SHP77 treated with DMSO at 0.1 percent for 48 hours (cell line): ENCODE results near the gene RASAL1.

Source experiments
- DNase-seq: peaks from one replicate; lab custom pipeline; 2025; lab: John Stamatoyannopoulos, UW

RASAL1 gene, protein sequence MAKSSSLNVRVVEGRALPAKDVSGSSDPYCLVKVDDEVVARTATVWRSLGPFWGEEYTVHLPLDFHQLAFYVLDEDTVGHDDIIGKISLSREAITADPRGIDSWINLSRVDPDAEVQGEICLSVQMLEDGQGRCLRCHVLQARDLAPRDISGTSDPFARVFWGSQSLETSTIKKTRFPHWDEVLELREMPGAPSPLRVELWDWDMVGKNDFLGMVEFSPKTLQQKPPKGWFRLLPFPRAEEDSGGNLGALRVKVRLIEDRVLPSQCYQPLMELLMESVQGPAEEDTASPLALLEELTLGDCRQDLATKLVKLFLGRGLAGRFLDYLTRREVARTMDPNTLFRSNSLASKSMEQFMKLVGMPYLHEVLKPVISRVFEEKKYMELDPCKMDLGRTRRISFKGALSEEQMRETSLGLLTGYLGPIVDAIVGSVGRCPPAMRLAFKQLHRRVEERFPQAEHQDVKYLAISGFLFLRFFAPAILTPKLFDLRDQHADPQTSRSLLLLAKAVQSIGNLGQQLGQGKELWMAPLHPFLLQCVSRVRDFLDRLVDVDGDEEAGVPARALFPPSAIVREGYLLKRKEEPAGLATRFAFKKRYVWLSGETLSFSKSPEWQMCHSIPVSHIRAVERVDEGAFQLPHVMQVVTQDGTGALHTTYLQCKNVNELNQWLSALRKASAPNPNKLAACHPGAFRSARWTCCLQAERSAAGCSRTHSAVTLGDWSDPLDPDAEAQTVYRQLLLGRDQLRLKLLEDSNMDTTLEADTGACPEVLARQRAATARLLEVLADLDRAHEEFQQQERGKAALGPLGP

DNA sequence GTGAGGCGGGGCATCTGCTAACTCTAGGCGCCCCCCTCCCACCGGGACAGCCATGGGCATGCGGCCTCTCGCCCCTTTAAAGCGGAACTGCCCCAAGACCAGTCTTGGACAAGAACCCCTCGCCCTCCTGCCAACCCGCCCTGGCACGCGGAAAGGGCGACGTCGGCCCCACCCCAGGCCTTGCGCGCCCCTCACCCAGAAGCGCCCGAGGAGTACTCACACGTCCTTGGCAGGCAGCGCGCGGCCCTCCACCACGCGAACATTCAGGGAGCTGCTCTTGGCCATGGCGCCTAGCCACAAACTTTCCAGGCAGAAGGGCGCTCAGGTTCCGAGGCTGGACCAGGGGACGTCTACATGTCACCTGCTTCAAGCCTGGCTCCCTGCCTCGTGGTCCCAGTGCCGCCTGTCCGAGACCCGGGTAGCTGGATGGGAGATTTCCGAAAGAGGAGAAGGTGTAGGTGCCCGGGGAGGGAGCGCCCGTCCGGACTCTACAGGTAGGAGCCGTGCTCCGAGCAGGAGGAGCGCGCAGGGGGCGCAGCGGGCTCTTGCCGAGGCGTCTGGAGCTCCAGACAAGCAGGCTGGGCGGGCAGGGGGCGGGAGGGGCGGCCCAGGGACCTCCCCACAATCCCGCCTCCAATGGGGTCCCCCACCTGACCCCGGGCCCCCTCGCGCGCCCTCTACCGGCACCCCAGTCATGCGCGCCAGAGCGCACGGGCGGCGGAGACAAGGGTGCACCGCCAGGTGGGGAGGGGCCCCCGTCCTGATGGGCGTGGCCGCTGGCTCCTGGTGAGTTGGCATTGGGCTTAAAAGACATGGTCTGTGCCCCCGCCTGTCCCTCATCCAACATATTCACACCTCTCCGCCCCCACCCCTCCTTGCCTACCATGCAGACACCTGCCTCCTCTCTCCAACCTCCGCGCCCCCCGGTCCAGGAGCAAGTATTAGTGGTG lies at the start of gene RASAL1:
Gene RASAL1, minus strand, starts transcription at position 584 of the 950 bp plus-strand sequence. Its CDS starts 299 bp downstream, at position 285.
- no peak for DNase-seq

DNA sequence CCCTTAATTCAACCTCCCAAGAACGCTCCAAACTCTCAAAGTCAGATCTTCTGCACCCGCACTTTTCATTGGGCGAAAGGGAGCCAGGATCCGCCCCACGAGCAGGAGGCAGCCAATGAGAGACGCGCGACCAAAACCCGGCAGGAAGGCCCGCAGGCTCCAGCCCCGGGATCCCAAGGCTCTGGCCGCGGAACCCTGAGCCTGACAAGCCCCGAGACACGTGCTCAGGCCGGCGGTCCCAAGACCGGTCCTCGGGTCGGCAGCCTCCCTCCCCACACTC lies 49.3 kb upstream of the RASAL1 start:
- peak; percentile 57 for DNase-seq

DNA sequence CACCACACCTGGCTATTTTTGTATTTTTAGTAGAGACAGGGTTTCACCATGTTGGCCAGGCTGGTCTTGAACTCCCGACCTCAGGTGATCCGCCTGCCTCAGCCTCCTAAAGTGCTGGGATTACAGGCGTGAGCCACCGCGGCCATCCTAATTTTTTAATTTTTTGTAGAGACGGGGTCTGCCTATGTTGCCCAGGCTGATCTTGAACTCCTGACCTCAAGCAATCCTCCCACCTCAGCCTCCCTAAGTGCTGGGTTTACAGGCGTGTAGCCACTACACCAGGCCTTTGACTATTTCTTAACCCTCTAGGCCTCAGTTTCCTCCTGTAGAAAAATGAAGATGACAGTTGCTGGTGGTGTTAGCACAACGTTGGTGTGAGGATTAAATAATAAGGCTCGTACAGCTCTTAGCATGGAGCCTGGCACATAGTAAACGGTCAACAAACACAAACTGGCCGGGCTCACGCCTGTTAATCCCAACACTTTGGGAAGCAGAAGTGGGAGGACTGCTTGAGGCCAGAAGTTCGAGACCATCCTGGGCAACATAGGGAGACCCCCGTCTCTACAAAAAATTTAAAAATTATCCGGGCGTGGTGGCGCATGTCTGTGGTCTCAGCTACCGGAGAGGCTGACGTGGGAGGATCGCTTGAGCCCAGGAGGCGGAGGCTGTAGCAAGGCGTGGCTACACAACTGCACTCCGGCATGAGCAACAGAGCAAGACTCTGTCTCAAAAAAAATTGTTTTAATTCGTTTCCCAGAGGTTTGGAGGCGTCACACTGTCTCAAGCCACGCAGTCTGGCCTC lies 48.7 kb upstream of the RASAL1 start:
- no peak for DNase-seq

- no peak for DNase-seq
Measured at GRCh38 chr12:113183030-113183589, 47.5 kb upstream of the RASAL1 start.

DNA sequence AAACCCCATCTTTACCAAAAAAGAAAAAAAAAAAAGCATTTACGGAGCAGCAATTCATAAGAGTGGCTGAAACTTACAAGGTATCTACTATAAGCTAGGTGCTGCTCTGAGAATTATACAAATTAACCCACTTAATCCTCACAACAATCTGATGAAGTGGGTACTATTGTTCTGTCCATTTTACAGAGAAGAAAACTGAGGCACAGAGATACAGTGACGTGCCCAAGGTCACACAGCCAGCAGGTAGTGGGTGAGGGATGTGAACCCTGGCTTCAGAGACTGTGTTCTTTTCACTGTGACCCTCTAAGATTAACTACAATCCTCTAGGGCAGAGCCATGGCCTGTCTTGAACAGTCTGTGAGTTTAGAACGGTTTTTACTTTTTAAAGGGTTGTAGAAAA lies 46.4 kb upstream of the RASAL1 start:
- no peak for DNase-seq

DNA sequence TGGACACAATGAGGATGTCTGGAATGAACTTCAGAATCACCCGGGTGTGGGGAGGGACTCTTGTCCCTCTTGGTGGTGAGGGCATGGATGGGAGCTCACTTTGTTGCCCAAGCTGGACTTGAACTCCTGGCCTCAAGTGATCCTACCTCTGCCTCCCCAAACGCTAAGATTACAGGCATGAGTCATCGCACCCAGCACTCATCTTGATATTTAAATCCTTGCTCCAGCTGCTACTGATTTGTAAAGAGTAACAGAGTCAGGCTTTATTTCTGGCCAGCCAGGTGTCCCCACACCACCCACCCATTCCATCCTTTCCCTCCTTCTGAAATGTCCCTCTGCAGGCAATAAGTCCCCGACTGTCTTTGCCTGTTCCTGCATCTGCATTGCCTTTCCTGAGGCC lies 44.8 kb upstream of the RASAL1 start:
- no peak for DNase-seq

- no peak for DNase-seq
Measured at GRCh38 chr12:113179023-113179422, 43.5 kb upstream of the RASAL1 start.

DNA sequence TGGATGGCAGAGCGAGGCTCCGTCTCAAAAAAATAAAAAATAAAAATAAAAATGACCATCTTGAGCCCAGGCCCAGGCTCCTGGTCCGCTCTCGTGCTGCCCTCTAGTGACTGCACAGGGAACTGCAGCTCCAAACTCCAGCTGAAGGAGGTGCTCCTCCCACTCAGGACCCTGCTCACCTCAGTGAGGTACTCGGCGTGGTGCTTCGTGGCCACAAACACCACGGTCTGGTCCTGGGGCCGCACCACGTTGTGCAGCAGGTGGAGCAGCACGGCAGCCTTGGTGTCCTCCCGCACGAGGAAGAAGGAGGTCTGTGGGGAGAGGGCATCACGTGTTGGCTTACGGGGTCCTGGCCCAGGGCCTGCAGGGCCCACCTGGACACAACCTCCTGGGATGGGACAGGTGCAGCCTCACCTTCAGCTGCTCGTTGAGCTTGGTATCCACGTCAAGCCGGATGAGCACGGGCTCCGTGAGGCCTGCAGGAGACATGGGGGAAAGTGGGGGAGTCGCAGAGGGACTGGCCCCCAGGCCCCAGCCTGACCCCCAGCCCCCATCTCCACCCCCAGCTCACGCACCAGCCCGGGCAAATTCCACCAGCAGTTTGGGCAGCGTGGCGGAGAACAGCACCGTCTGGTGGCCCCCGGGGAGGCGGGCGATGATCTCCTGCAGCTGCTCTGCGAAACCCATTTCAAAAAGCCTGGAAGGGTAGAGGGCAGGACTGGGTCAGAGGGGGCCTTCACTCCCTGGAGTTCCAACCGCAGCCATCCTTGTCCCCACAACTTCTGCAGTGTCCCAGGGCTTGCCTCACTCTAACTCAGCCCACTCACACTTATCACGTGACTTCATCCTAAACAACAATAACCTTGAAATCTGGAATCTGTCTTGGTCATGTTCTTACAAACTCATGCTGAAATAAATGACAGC lies 39.2 kb upstream of the RASAL1 start:
- DNase-seq: no peak

DNA sequence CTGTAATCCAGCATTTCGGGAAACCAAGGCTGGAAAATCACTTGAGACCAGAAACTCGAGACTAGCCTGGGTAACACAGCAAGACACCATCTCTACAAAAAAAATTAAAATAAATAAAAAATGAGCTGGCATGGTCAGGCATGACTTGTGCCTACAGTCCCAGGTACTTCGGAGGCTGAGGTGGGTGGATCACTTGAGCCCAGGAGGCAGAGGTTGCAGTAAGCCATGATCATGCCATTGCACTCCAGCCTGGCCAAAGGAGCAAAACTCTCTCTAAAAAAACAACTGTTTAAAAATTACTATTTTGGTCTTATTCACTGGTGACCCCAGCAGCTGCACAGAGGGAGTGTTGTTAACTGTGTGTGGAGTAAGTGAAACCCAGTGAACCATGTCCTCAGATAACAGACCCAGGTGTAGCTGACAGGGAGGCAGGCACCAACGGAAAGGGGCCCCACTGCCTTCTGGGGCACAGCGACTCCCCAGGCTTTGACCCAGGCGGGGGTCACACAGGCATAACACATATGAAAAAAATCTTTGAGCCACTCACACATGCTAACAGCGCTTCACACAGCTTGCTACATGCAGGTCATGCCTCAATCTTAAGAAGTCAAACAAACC lies 37.6 kb upstream of the RASAL1 start:
- no peak for DNase-seq

GRCh38 chr12:113172185-113172584 lies 36.6 kb upstream of the RASAL1 start:
- no peak for DNase-seq

DNA sequence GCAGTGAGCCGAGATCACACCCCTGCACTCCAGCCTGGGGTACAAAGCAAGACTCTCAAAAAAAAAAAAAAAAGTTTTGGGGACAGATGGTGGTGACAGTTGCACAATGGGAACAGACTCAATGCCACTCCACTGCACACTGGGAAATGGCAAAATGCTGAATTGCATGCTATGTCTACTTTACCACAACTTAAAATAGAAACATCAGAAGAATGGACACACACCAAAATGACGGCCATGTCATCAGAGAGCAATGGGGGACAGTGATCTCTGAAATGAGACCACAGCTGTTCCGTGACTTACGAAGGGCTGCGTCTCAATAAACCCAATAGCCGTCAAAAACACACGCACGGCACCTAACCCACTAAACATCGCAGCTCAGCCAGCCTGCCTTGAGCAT lies 36.0 kb upstream of the RASAL1 start:
- no peak for DNase-seq

- DNase-seq: no peak
Measured at GRCh38 chr12:113170926-113171325, 35.4 kb upstream of the RASAL1 start.

DNA sequence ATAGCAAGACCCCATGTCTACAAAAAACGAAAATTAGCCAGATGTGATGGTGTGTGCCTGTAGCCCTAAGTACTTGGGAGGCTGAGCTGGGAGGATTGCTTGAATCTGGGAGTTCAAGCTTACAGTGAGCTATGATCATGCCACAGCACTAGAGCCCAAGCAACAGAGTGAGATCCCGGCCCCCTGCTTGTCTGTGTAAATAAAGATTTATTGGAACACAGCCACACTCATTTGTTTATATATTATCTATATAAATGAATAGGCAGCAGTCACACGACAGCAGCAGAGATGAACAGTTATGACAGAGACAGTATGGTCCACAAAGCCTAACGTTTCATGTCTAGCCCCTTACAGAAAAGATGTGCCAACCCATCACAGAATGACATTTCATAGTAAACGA lies 34.9 kb upstream of the RASAL1 start:
- DNase-seq: no peak

DNA sequence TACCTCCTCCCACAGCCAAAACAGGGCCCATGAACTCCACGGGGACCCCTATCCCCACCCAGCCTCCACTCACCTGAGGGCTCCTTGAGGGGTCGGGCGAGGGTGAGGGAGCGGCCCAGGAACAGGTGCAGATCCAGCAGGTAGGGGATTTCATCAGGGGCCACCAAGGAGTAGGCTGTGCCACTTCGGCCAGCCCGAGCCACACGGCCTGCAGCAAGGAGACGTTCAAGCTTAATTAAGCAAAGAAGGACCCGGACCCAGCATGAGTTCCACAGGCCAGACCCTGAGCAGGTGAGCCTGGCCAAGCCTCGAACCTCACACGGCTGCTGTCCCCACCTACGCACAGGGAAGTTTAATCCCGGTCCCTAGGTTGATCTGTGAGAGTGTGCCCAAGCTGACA lies 34.1 kb upstream of the RASAL1 start:
- DNase-seq: no peak

DNA sequence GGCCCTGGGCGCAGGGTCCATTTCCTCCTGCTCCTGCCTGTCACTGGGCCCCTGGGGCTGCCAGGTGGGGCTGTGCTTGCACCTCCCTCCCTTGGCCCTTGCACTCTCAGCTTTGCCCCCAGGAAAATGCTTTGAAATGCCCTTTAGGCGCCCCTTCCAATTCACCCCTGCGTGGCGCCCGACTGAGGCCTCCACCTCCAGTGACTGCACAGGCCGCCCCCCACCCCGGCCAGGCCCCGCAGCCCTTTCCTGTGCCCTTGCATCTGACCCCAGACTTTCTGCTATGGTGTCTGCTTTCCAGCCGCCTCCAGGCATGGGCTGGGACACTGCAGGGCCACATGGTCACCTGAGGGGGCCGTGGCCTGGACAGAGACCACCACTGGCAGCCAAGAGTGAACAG lies 32.3 kb upstream of the RASAL1 start:
- no peak for DNase-seq

- no peak for DNase-seq
Measured at GRCh38 chr12:113165521-113166450, 30.2 kb upstream of the RASAL1 start.

GRCh38 chr12:113164014-113164413 lies 28.5 kb upstream of the RASAL1 start:
- DNase-seq: no peak

GRCh38 chr12:113163030-113163360 lies 27.4 kb upstream of the RASAL1 start:
- DNase-seq: no peak
